ENCODE results near the gene ITGA8. TPM values are rescaled to one million over a fixed set of nuclear protein-coding genes. Genes with fewer than 3 reads are reported as not detected.
"Not testable (repeated sequence)": the region's sequence is repeated elsewhere in the genome, so short reads cannot be mapped to it uniquely, and the experiment has no call there.

The ITGA8 gene
- total and polyA plus RNA-seq, 8 donors: 1.7 to 55.8 (median 22.0) TPM

DNA sequence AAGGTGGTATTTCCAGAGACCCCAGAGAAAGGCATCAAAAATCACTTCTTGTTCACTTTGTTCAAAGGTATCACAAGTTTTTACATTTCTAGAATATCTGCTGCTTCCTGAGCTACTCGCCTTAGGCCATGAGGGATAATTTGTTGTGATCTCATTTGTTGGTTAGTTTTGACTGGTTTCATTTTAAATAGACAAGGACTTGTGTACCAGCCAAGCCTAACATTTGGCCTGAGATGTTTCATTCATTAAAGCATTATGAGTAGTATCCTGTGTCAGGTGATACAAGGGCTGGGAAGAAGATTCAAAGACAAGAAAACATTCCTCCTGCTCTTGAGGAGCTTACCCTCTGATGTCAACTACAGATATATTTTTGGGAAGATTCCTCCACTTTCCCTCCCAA, 178.3 kb downstream of the ITGA8 start:
- Histone ChIP-seq H3K36me3 (peaks cover 0 to 4% (median 0%) of the 10 kb centered on the region in 4 donors), H3K27ac (no peak overlapping the region), H3K4me1 (no peaks in the 10 kb centered on the region), H3K9me3 (peaks cover 0 to 11% (median 0%) of the 10 kb centered on the region in 4 donors), H3K27me3 (no peaks in the 10 kb centered on the region), H3K4me3 (no peak overlapping the region)
- intact Hi-C loops (cut with DNase I; ENCODE audit: low total_unique reads): no loop called here
- no peak for DNase-seq
- TF ChIP-seq EP300 (IDR thresholded peaks at IDR 0.05): no peak
- TF ChIP-seq POLR2A (IDR thresholded peaks at IDR 0.05): no peak
- TF ChIP-seq, protein P1, sequence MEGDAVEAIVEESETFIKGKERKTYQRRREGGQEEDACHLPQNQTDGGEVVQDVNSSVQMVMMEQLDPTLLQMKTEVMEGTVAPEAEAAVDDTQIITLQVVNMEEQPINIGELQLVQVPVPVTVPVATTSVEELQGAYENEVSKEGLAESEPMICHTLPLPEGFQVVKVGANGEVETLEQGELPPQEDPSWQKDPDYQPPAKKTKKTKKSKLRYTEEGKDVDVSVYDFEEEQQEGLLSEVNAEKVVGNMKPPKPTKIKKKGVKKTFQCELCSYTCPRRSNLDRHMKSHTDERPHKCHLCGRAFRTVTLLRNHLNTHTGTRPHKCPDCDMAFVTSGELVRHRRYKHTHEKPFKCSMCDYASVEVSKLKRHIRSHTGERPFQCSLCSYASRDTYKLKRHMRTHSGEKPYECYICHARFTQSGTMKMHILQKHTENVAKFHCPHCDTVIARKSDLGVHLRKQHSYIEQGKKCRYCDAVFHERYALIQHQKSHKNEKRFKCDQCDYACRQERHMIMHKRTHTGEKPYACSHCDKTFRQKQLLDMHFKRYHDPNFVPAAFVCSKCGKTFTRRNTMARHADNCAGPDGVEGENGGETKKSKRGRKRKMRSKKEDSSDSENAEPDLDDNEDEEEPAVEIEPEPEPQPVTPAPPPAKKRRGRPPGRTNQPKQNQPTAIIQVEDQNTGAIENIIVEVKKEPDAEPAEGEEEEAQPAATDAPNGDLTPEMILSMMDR (IDR thresholded peaks at IDR 0.05): no peak
- no peak for TF ChIP-seq POLR2AphosphoS5 (IDR thresholded peaks at IDR 0.05)
- WGBS, 5 donors: 73 to 100% (median 89%) methylated on average over 1 of the region's 1 CpG

DNA sequence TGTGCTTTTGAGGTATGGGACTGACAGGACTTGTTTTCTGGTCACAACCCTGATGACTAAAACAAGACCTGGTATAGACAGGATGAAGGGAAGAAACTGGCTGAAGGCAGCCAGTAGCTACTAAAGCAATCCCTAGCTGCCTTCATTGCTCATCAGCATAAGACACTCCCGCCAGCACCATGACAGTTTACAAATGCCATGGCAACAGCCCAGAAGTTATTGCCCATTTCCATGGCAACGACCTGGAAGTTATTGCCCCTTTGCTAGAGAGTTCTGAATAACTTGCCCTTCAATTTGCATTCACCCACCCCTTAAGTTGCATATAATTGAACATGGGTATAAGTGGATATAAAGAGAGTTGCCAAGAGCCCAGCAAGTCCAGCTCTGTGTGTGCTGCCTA, 179.0 kb downstream of the ITGA8 start:
- Histone ChIP-seq H3K4me1 (no peaks in the 10 kb centered on the region), H3K9me3 (peaks cover 0 to 11% (median 0%) of the 10 kb centered on the region in 4 donors), H3K27me3 (no peaks in the 10 kb centered on the region), H3K4me3 (no peak overlapping the region), H3K36me3 (no peaks in the 10 kb centered on the region), H3K27ac (no peak overlapping the region)
- intact Hi-C loops (cut with DNase I; ENCODE audit: low total_unique reads): no loop called here
- no peak for TF ChIP-seq POLR2A (IDR thresholded peaks at IDR 0.05)
- TF ChIP-seq, protein P1 (IDR thresholded peaks at IDR 0.05): no peak
- TF ChIP-seq EP300 (IDR thresholded peaks at IDR 0.05): no peak
- TF ChIP-seq POLR2AphosphoS5 (IDR thresholded peaks at IDR 0.05): no peak
- WGBS, 5 donors: 59 to 77% (median 69%) methylated on average over 2 of the region's 2 CpGs
- no peak for DNase-seq

DNA sequence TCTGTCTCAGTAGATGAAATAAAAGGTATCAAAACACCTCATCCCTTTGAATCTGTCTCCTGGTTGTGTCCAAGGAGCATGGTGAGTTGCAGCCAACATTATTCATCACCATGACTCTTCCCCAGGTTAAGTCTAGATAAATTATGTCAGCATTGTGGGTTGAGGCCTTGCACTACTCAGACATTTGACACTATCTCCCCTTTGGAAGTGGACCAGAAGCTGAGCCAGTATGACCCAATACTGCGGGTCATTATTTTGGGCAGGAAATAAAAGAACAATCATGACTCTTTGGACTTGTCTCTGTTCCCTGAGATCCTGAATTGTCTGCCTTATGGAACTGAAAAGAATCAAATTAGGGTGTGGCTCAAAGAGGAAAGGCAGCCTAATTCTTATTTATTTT, 180.5 kb downstream of the ITGA8 start:
- Histone ChIP-seq H3K27ac (no peak overlapping the region), H3K9me3 (peaks cover 0 to 6% (median 0%) of the 10 kb centered on the region in 4 donors), H3K36me3 (no peaks in the 10 kb centered on the region), H3K4me1 (no peaks in the 10 kb centered on the region), H3K4me3 (no peak overlapping the region), H3K27me3 (no peaks in the 10 kb centered on the region)
- no peak for DNase-seq
- intact Hi-C loops (cut with DNase I; ENCODE audit: low total_unique reads): no loop called here
- 74 to 89% (median 81%) methylated on average over 1 of the region's 1 CpG for WGBS, 5 donors
- TF ChIP-seq POLR2A (IDR thresholded peaks at IDR 0.05) (no peak), POLR2AphosphoS5 (IDR thresholded peaks at IDR 0.05) (no peak), EP300 (IDR thresholded peaks at IDR 0.05) (no peak)
- TF ChIP-seq, protein P1 (IDR thresholded peaks at IDR 0.05): no peak

DNA sequence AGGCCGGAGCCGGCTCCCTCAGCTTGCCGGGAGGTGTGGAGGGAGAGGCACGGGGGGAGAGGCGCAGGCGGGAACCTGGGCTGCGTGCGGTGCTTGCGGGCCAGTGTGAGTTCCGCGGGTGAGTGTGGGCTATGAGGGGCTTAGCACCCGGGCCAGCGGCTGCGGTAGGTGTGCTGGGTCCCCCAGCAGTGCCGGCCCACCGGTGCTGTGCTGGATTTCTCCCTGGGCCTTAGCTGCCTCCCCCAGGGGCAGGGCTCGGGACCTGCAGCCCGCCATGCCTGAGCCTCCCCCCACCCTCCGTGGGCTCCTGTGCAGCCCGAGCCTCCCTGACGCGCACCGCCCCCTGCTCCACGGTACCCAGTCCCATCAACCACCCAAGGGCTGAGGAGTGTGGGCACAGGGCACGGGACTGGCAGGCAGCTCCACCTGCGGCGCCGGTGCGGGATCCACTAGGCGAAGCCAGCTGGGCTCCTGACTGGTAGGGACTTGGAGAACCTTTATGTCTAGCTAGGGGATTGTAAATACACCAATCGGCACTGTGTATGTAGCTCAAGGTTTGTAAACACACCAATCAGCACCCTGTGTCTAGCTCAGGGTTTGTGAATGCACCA, 184.7 kb downstream of the ITGA8 start:
- H3K9me3 ChIP-seq; H3K27me3 ChIP-seq; H3K4me3 ChIP-seq; intact Hi-C loops (cut with DNase I; ENCODE audit: low total_unique reads); H3K36me3 ChIP-seq; H3K27ac ChIP-seq; H3K4me1 ChIP-seq; DNase-seq: not testable (repeated sequence)
- 92 to 98% (median 95%) methylated on average over 10 to 30 of the region's 31 CpGs for WGBS, 5 donors

DNA sequence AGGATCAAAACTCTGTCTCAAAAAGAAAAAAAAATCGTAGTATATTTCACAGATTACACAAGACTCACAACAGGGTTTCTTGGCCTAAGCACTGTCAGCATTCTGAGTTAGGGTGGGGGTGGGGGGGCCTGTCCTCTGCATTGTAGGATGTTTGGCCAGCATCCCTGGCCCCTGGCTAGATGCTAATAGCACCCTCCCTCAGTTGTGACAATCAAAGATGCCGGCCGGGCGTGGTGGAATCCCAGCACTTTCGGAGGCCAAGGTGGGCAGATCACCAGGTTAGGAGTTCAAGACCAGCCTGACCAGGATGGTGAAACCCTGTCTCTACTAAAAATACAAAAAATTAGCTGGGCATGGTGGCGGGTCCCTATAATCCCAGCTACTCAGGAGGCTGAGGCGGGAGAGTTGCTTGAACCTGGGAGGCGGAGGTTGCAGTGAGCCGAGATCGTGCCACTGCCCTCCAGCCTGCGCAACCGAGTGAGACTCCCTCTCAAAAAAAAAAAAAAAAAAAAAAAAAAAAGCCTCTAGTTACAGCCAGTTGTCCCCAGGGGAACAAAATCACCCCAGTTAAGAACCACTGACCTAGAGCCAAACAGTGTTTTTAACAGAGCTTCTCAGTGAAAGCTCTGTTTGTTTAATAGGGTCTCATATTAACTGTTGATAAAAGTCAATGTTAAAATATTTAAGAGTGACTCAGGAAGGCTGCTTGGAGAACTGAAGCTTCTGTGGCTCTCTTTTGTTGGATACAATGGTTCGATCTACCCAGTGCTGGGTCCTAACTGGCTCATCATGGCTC, 187.6 kb downstream of the ITGA8 start:
- DNase-seq: no peak
- intact Hi-C loops (cut with DNase I; ENCODE audit: low total_unique reads): no loop called here
- no peak overlapping the region for H3K4me3 ChIP-seq
- H3K9me3 ChIP-seq: no peaks in the 10 kb centered on the region
- H3K4me1 ChIP-seq: no peaks in the 10 kb centered on the region
- TF ChIP-seq, protein P1 (IDR thresholded peaks at IDR 0.05): no peak
- no peak for TF ChIP-seq POLR2AphosphoS5 (IDR thresholded peaks at IDR 0.05)
- TF ChIP-seq POLR2A (IDR thresholded peaks at IDR 0.05): no peak
- TF ChIP-seq EP300 (IDR thresholded peaks at IDR 0.05): no peak
- 72 to 89% (median 83%) methylated on average over 13 of the region's 13 CpGs for WGBS, 5 donors
- no peak overlapping the region for H3K27ac ChIP-seq
- H3K27me3 ChIP-seq: no peaks in the 10 kb centered on the region
- no peaks in the 10 kb centered on the region for H3K36me3 ChIP-seq

Measured in stomach (tissue), 9 donors.